K562 (cell line): ENCODE measurements around the gene TMEM132C. TPM values are rescaled to one million over a fixed set of nuclear protein-coding genes. Genes with fewer than 3 reads are reported as not detected.

Experiments
- ATAC-seq: fragments of 200-7000 bp; cut with Tn5 transposase; 3 replicates; pipeline ENCODE4 v1.9.1; 2020; ENCODE audit warnings: moderate library complexity
- BruUV-seq: library from RNA; stranded (reverse); fragments of 400-500 nt; replicated peaks from 2 replicates; lab custom pipeline; 2021; lab: Mats Ljungman, UMichigan
- CTCF ChIA-PET: fragments of 300-600 bp; formaldehyde crosslinking; extraction: SDS; loops from one replicate; lab custom pipeline; 2021; ENCODE audit warnings: low intra/inter-chr PET ratio; lab: Yijun Ruan, JAX
- POLR2A ChIA-PET: fragments of 300-600, 350-650 bp; sonication (Branson Sonifier 250); formaldehyde crosslinking; extraction: SDS; loops from one replicate; lab custom pipeline; 2021; ENCODE audit warnings: antibody characterized with exemption, inconsistent platforms; lab: Yijun Ruan, JAX
- DNase-seq, 4 experiments: peaks; one replicate each; pipeline versions ENCODE4 v3.0.0 to v3.0.0-alpha.2; 2011 to 2018; ENCODE audit warnings: low spot score in 3 of 4, mixed read lengths in 3 of 4; ENCODE audit errors: extremely low read depth in 1 of 4
- FAIRE-seq: peaks from 2 replicates; lab custom pipeline; 2011; peaks lifted over from hg19 to GRCh38; lab: Jason Lieb, UNC
- H2AFZ ChIP-seq: 2 replicates; pipeline ENCODE4 v1.6.0; 2011; ENCODE audit warnings: low read depth, low read length, control low read depth, inconsistent platforms
- H3K27ac ChIP-seq: fragments of 200-600 bp; 3 replicates; pipeline ENCODE4 v1.8.0; 2011; ENCODE audit warnings: low read depth, mild to moderate bottlenecking, control low read depth, inconsistent platforms, low read length, moderate library complexity, mixed read lengths; ENCODE audit errors: extremely low read depth
- H3K27me3 ChIP-seq, 2 experiments: fragments of 300-600 bp in 1 of 2; 2 replicates in 1 of 2; 3 replicates in 1 of 2; pipeline versions ENCODE4 v1.6.0 to v1.8.0; 2011; ENCODE audit warnings: inconsistent platforms in 2 of 2, low read length in 2 of 2, mild to moderate bottlenecking in 1 of 2, mixed read lengths in 1 of 2, moderate library complexity in 1 of 2; ENCODE audit not compliant: control insufficient read depth in 2 of 2, insufficient read depth in 2 of 2
- H3K36me3 ChIP-seq: fragments of 300-600 bp; 3 replicates; pipeline ENCODE4 v1.8.0; 2011; ENCODE audit warnings: mild to moderate bottlenecking, low read length, inconsistent platforms; ENCODE audit not compliant: control insufficient read depth, insufficient read depth
- H3K4me1 ChIP-seq, 2 experiments: fragments of 200-600 bp in 1 of 2; replicated peaks in 1 of 2; 2 replicates in 1 of 2; 3 replicates in 1 of 2; pipeline versions ENCODE4 v1.5.1 to v1.8.0; 2011; ENCODE audit warnings: inconsistent platforms in 2 of 2, low read length in 2 of 2, mild to moderate bottlenecking in 1 of 2, mixed read lengths in 1 of 2, moderate library complexity in 1 of 2; ENCODE audit not compliant: control insufficient read depth in 2 of 2, insufficient read depth in 2 of 2
- H3K4me2 ChIP-seq: 2 replicates; pipeline ENCODE4 v1.6.1; 2011; ENCODE audit warnings: low read length, control low read depth, inconsistent platforms, mixed read lengths; ENCODE audit not compliant: insufficient read depth
- H3K4me3 ChIP-seq: fragments of 200-600 bp; sonication (generic), shearing (Covaris generic); 2 replicates; pipeline ENCODE4 v1.5.1; 2016; ENCODE audit warnings: control low read depth, inconsistent platforms
- H3K79me2 ChIP-seq: fragments of 200-600 bp; 3 replicates; pipeline ENCODE4 v1.8.0; 2011; ENCODE audit warnings: low read length, inconsistent platforms; ENCODE audit not compliant: control insufficient read depth, insufficient read depth
- H3K9ac ChIP-seq, 2 experiments: 2 replicates each; pipeline versions ENCODE4 v1.6.0 to v1.6.1; 2011; ENCODE audit warnings: low read depth in 2 of 2, low read length in 2 of 2, control low read depth in 1 of 2, inconsistent platforms in 1 of 2, mild to moderate bottlenecking in 1 of 2, mixed read lengths in 1 of 2; ENCODE audit not compliant: insufficient read depth in 1 of 2
- H3K9me1 ChIP-seq: one replicate; pipeline ENCODE4 v1.6.0; 2011; ENCODE audit warnings: inconsistent platforms, mild to moderate bottlenecking, low read length, moderate library complexity; ENCODE audit not compliant: control insufficient read depth, insufficient read depth
- H3K9me3 ChIP-seq: replicated peaks from 2 replicates; pipeline ENCODE4 v1.5.1; 2011; ENCODE audit warnings: low read depth, low read length, inconsistent platforms; ENCODE audit not compliant: control insufficient read depth, insufficient read depth
- H4K20me1 ChIP-seq: replicated peaks from 2 replicates; pipeline ENCODE4 v1.6.1; 2011; ENCODE audit warnings: low read length, inconsistent platforms, mixed read lengths; ENCODE audit not compliant: control insufficient read depth, insufficient read depth
- ARHGAP35 ChIP-seq: fragments of 450-650 bp; IDR thresholded peaks from 2 replicates; pipeline ENCODE4 v1.6.1; 2018; ENCODE audit not compliant: partially characterized antibody
- BACH1 ChIP-seq: fragments of 200-800 bp; sonication (Bioruptor generic); IDR thresholded peaks from 2 replicates; pipeline ENCODE4 v1.6.1; 2016; ENCODE audit warnings: missing genetic modification characterization, missing compliant biosample characterization
- CSDE1 ChIP-seq, 2 experiments: fragments of 450-650 bp; IDR thresholded peaks; 2 replicates each; pipeline ENCODE4 v1.6.1; 2016; ENCODE audit warnings: mild to moderate bottlenecking in 1 of 2
- ETV1 ChIP-seq: fragments of 450-650 bp; conservative IDR thresholded peaks from 2 replicates; pipeline ENCODE4 v1.6.1; 2016; ENCODE audit warnings: missing genetic modification characterization, control low read depth, low read depth, missing compliant biosample characterization
- ETV6 ChIP-seq, 3 experiments: fragments of 150-350 bp in 1 of 3; sonication (generic) in 1 of 3; formaldehyde crosslinking in 1 of 3; IDR thresholded peaks; 2 replicates each; pipeline versions ENCODE4 v1.6.1 to v1.8.0; 2014 to 2022; ENCODE audit warnings: borderline replicate concordance in 2 of 3, low read depth in 2 of 3, antibody characterized with exemption in 1 of 3, low read length in 1 of 3, mild to moderate bottlenecking in 1 of 3, missing genetic modification reagents in 1 of 3
- FOXP1 ChIP-seq: sonication (generic); formaldehyde crosslinking; IDR thresholded peaks from 2 replicates; pipeline ENCODE4 v1.8.0; 2022; ENCODE audit warnings: mild to moderate bottlenecking, missing genetic modification reagents
- GTF2A2 ChIP-seq: IDR thresholded peaks from 2 replicates; pipeline ENCODE4 v1.6.1; 2016; ENCODE audit warnings: mild to moderate bottlenecking, missing genetic modification characterization, missing compliant biosample characterization
- HMG20B ChIP-seq: fragments of 250-450 bp; sonication (Bioruptor Pico); IDR thresholded peaks from 2 replicates; pipeline ENCODE4 v1.5.0; 2021; ENCODE audit warnings: mild to moderate bottlenecking
- HOXB6 ChIP-seq: fragments of 250-450 bp; sonication (Bioruptor Pico); IDR thresholded peaks from 2 replicates; pipeline ENCODE4 v1.5.1; 2022; ENCODE audit warnings: mild to moderate bottlenecking, borderline replicate concordance
- JUND ChIP-seq, 2 experiments: IDR thresholded peaks; 2 replicates in 1 of 2; 3 replicates in 1 of 2; pipeline ENCODE4 v1.6.1; 2011; ENCODE audit warnings: borderline replicate concordance in 2 of 2, low read depth in 2 of 2, low read length in 2 of 2, improper control_type of control experiment in 1 of 2, missing biosample characterization in 1 of 2, missing genetic modification characterization in 1 of 2, missing genetic modification reagents in 1 of 2
- TAF7 ChIP-seq: fragments of 450-650 bp; IDR thresholded peaks from 2 replicates; pipeline ENCODE4 v1.6.1; 2016; ENCODE audit warnings: missing genetic modification characterization, missing compliant biosample characterization
- TFAM ChIP-seq: fragments of 250-450 bp; sonication (Bioruptor Pico); conservative IDR thresholded peaks from 2 replicates; pipeline ENCODE4 v1.5.0; 2021; ENCODE audit warnings: mild to moderate bottlenecking, moderate library complexity
- ZBTB7A ChIP-seq: IDR thresholded peaks from 2 replicates; pipeline ENCODE4 v1.6.1; 2011; ENCODE audit warnings: low read depth, mild to moderate bottlenecking, low read length, moderate library complexity, borderline replicate concordance; ENCODE audit not compliant: control insufficient read depth
- ZNF239 ChIP-seq: fragments of 250-450 bp; sonication (Bioruptor Pico); IDR thresholded peaks from 2 replicates; pipeline ENCODE4 v1.4.0; 2020; ENCODE audit warnings: mild to moderate bottlenecking
- WGBS: fragments of 100-300 bp; shearing (Covaris generic); methylation state at CpG from one replicate; pipeline ENCODE4 v1.1.6; 2016; ENCODE audit warnings: low coverage, mixed read lengths; ENCODE audit not compliant: insufficient coverage; ENCODE audit errors: missing lambda C conversion rate; 5-methylcytosine and 5-hydroxymethylcytosine counted together
- in situ Hi-C: fragments of 300-500 bp; cut with MboI; formaldehyde crosslinking; loops from 4 replicates; pipeline ENCODE4 v1.15.0; 2018; ENCODE audit warnings: inconsistent platforms, mixed read lengths
- intact Hi-C: fragments of 100-400 bp; cut with micrococcal nuclease; formaldehyde crosslinking; loops from 2 replicates; pipeline ENCODE4 v1.14.2; 2022
- polyA plus RNA-seq, 8 experiments: library from polyadenylated mRNA; depleted of rRNA in 4 of 8; stranded (reverse) in 5 of 8; unstranded in 3 of 8; fragments of >200 nt; fragmentation: Nextera tagmentation in 2 of 8; fragmentation: Illumina TruSeq in 1 of 8; extraction: Ambion mirVana in 2 of 8; extraction: Trizol in 1 of 8; gene quantifications; 2 replicates each; pipeline versions ENCODE4 v1.2.1 to v1.2.3, GENCODE V29; 2011 to 2014; ENCODE audit warnings: inconsistent platforms in 1 of 8, missing spikeins in 1 of 8
- total RNA-seq, 7 experiments: library from RNA; depleted of rRNA in 6 of 7; stranded (reverse); fragments of >200 nt in 6 of 7; fragmentation: Illumina TruSeq in 2 of 7; extraction: Trizol in 2 of 7; gene quantifications; 2 replicates each; pipeline versions ENCODE4 v1.2.1 to v1.2.3, GENCODE V29; 2011 to 2021; ENCODE audit warnings: low replicate concordance in 1 of 7
- TF ChIP-seq, protein P1 (sequence below): fragments of 250-450 bp; sonication (Bioruptor Pico); IDR thresholded peaks from 2 replicates; pipeline ENCODE4 v1.6.1; 2021; ENCODE audit warnings: mild to moderate bottlenecking

Gene TMEM132C
- total and polyA plus RNA-seq, 9 of the 15 experiments (the other 6 are each of a cell fraction or from before 2014, with no cell fraction given): not detected

DNA sequence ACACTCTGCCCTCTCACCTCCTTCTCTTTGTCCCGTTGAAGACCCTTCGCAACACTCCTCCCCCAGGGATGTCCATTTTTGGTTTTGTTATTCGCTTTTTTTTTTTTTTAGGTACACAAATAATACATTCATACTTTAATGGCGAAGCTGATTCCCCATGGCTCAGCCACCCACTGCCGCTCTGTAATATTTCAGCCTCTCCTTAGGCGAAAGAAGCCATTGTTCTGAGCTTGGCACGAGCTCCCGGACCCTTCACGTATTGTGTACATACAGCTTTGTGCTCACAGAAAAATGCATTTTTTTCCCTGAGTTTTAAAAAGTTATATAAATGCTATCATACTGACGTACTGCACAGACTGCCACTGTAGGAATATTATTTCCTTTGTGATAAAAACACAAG is 115.0 kb downstream of the TMEM132C start:
- no peak for FAIRE-seq
- ChIA-PET CTCF (no interaction called here), POLR2A (interaction anchor here (1.0 kb wide), 1 partner anchor 9 kb away, joined by 5 read pairs; no protein-coding TSS in a partner anchor)
- H4K20me1 ChIP-seq: no peaks in the 10 kb centered on the region
- TF ChIP-seq CSDE1 (IDR thresholded peaks at IDR 0.05) (no peak), BACH1 (tag) (no peak), ETV6 (IDR thresholded peaks at IDR 0.05; ENCODE audit: borderline replicate concordance in 1 of 2, low read depth in 2 of 2, low read length in 1 of 2) (no peak), ETV6 (CRISPR knock-in tag; IDR thresholded peaks at IDR 0.05; ENCODE audit: borderline replicate concordance) (no peak), ARHGAP35 (no peak), HMG20B (CRISPR knock-in tag) (no peak), ZNF239 (CRISPR knock-in tag) (no peak), FOXP1 (CRISPR knock-in tag) (no peak), GTF2A2 (no peak), ETV1 (tag) (no peak), TFAM (no peak), ZBTB7A (no peak), TAF7 (tag) (no peak), HOXB6 (CRISPR knock-in tag) (no peak), JUND (IDR thresholded peaks at IDR 0.05; ENCODE audit: borderline replicate concordance, low read depth, low read length) (no peak), JUND (tag; IDR thresholded peaks at IDR 0.05; ENCODE audit: borderline replicate concordance, low read depth, low read length) (no peak)
- TF ChIP-seq, protein P1, sequence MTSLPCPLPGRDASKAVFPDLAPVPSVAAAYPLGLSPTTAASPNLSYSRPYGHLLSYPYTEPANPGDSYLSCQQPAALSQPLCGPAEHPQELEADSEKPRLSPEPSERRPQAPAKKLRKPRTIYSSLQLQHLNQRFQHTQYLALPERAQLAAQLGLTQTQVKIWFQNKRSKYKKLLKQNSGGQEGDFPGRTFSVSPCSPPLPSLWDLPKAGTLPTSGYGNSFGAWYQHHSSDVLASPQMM (CRISPR knock-in tag): no peak
- WGBS: 2% methylated on average over 8 of the region's 10 CpGs
- no peaks in the 10 kb centered on the region for H3K79me2 ChIP-seq
- H3K9me3 ChIP-seq: no peaks in the 10 kb centered on the region
- no peak overlapping the region for H3K4me3 ChIP-seq
- ATAC-seq: no peak
- H3K27ac ChIP-seq: no peak overlapping the region
- no peak overlapping the region for H2AFZ ChIP-seq
- H3K4me2 ChIP-seq: no peak overlapping the region
- in situ Hi-C loops (no loop called here), intact Hi-C loops (no loop called here)
- no peaks in the 10 kb centered on the region for H3K9me1 ChIP-seq
- H3K9ac ChIP-seq: no peak overlapping the region
- peaks cover 2 to 34% of the 10 kb centered on the region in 2 experiments; a peak in 4 of 5 replicates for H3K27me3 ChIP-seq
- no peaks in the 10 kb centered on the region for H3K4me1 ChIP-seq
- DNase-seq: no peak
- no TSS peak for BruUV-seq
- no peaks in the 10 kb centered on the region for H3K36me3 ChIP-seq
